ENCODE measurements around the gene PTPRF. TPM values are rescaled to one million over a fixed set of nuclear protein-coding genes. Genes with fewer than 3 reads are reported as not detected.

PTPRF gene
- total RNA-seq, 1 donor = 42.7 TPM

- DNase-seq (ENCODE audit: low read depth) = no peak
- no peak overlapping the region for H3K4me3 ChIP-seq (ENCODE audit: low read depth, low read length)
- TF ChIP-seq CTCF (IDR thresholded peaks at IDR 0.05; ENCODE audit: insufficient read depth, low read depth, low read length) = no peak
These were observed 83.5 kb downstream of the PTPRF start for GRCh38 chr1:43614211-43614610.

DNA sequence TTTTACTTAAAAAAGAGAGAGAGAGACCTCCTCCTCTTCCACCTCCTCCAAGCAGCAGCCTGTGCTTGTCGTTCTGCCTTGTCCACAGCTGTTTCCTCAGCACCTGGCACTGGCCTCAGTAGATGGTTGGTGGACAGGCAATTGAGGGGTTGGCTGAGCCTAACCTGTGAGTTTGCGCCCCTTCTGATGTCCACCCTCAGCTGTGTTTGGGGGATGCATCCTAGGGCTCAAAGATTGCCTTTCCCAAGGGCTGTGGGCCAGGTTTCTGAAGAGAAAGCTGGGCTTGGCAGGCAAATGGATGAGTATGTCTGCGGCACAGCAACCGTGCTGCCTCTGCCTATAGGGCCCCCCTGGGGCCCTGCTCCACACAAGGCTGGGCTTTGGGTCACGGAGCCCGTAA, 84.2 kb downstream of the PTPRF start:
- no peak for DNase-seq (ENCODE audit: low read depth)
- no peak overlapping the region for H3K4me3 ChIP-seq (ENCODE audit: low read depth, low read length)
- no peak for TF ChIP-seq CTCF (IDR thresholded peaks at IDR 0.05; ENCODE audit: insufficient read depth, low read depth, low read length)

DNA sequence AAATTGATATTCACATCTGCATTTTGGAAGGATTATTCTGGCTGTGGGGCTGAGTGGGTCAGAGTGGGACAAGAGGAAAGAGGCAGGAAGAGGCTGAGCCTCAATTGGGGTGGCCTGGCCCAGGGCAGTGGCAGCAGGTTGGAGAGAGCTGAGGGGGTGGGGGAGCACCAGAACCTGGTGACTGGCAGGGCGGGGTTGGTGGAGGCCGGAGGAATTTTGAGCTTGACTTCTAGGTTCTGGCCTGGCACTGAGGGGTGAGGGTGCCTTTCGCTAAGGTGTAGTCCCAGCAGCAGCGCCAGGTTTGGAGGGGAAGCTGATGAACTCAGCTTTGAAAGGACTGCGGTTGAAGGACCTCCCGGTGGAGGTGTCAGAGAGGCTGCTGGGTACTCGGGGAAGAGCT, 85.7 kb downstream of the PTPRF start:
- TF ChIP-seq CTCF (IDR thresholded peaks at IDR 0.05; ENCODE audit: insufficient read depth, low read depth, low read length) = no peak
- DNase-seq (ENCODE audit: low read depth) = no peak
- H3K4me3 ChIP-seq (ENCODE audit: low read depth, low read length) = no peak overlapping the region

GRCh38 chr1:43617011-43617410, 86.3 kb downstream of the PTPRF start:
- H3K4me3 ChIP-seq (ENCODE audit: low read depth, low read length) = no peak overlapping the region
- no peak for DNase-seq (ENCODE audit: low read depth)
- no peak for TF ChIP-seq CTCF (IDR thresholded peaks at IDR 0.05; ENCODE audit: insufficient read depth, low read depth, low read length)

DNA sequence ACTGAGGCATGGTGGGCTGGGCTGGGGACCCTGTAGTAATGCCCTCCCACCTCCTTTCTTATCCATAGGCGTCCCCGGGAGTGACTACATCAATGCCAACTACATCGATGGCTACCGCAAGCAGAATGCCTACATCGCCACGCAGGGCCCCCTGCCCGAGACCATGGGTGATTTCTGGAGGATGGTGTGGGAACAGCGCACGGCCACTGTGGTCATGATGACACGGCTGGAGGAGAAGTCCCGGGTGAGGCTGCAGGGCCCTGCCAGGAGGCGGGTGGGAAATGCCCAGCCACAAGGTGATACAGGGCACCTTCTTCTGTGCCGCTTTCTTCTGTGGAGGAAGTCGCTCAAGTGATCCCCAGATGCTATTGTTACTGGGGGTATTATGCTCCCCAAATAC, 87.0 kb downstream of the PTPRF start:
- no peak for TF ChIP-seq CTCF (IDR thresholded peaks at IDR 0.05; ENCODE audit: insufficient read depth, low read depth, low read length)
- DNase-seq (ENCODE audit: low read depth) = no peak
- H3K4me3 ChIP-seq (ENCODE audit: low read depth, low read length) = no peak overlapping the region

DNA sequence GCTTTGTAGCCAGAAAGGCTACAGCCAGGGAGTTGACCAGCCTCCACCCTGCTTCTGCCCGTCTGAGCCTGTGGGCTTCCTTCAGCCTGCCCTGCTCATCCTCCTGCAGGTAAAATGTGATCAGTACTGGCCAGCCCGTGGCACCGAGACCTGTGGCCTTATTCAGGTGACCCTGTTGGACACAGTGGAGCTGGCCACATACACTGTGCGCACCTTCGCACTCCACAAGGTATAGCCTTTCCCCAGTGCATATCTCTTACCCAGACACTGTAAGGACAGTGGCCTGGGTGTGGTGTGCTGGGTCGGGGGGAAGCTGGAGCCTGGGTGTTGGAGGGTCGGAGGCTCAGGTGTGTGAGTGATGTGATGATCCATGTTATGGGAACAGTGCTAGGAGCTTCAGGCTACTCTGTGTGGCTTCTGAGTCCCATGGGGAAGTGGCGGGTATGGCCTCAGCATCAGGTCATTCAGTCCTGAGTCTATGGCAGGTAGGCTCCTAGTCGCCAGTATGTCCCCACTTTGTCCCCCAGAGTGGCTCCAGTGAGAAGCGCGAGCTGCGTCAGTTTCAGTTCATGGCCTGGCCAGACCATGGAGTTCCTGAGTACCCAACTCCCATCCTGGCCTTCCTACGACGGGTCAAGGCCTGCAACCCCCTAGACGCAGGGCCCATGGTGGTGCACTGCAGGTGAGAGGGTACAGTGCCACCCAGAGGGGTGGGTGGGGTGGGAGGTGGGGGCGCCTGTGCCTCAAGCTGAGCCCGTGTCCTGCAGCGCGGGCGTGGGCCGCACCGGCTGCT, 88.0 kb downstream of the PTPRF start:
- TF ChIP-seq CTCF (IDR thresholded peaks at IDR 0.05; ENCODE audit: insufficient read depth, low read depth, low read length) = no peak
- H3K4me3 ChIP-seq (ENCODE audit: low read depth, low read length) = no peak overlapping the region
- no peak for DNase-seq (ENCODE audit: low read depth)

DNA sequence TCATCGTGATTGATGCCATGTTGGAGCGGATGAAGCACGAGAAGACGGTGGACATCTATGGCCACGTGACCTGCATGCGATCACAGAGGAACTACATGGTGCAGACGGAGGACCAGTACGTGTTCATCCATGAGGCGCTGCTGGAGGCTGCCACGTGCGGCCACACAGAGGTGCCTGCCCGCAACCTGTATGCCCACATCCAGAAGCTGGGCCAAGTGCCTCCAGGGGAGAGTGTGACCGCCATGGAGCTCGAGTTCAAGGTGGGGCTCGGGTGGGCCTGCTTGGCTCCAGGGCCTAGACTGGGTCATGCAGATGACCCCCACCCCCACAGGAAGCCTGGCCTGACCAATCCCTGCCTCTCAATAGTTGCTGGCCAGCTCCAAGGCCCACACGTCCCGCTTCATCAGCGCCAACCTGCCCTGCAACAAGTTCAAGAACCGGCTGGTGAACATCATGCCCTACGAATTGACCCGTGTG, 88.7 kb downstream of the PTPRF start:
- no peak overlapping the region for H3K4me3 ChIP-seq (ENCODE audit: low read depth, low read length)
- no peak for DNase-seq (ENCODE audit: low read depth)
- no peak for TF ChIP-seq CTCF (IDR thresholded peaks at IDR 0.05; ENCODE audit: insufficient read depth, low read depth, low read length)
